ENCODE data around the gene ZFP69B. TPM values are rescaled to one million over a fixed set of nuclear protein-coding genes. Genes with fewer than 3 reads are reported as not detected.
A peak's percentile ranks its signal among the peaks of the same experiment; 100 is the strongest.

The ZFP69B gene
- total RNA-seq, 2 experiments from 2014 or later: 5.2 to 6.3 TPM

GRCh38 chr1:40508375-40509341 lies 58.4 kb downstream of the ZFP69B start, which contains the start of gene EXO5:
Gene EXO5 (plus strand): TSS chr1:40508767. CDS start chr1:40514545, 5,778 bp downstream.
- peaks cover 57% of the 10 kb centered on the region for H3K36me3 Mint-ChIP-seq

More at GRCh38 chr1:40508375-40509341, 58.4 kb downstream of the ZFP69B start, which contains the start of gene EXO5:
- ATAC-seq (ENCODE audit: low read depth) (peak; percentile 98), DNase-seq (peak; percentile 91)
- H3K27ac Mint-ChIP-seq: peak within 1 kb of the TSS; percentile 86
- peaks cover 10% of the 10 kb centered on the region for H3K4me1 Mint-ChIP-seq
- POLR2A ChIA-PET: interaction anchor here (0.6 to 2.0 kb wide), 13 partner anchors 10 to 471 kb away, joined by 3 to 20 read pairs (median 4); partner anchors contain the start of genes CTPS1, SMAP2, ZFP69 and ZFP69B
- peaks cover 22% of the 10 kb centered on the region for H3K9me3 Mint-ChIP-seq
- no peaks in the 10 kb centered on the region for H3K27me3 Mint-ChIP-seq
- peak within 1 kb of the TSS; percentile 95 for H3K4me3 Mint-ChIP-seq

Other genes starting within 250 kb of the ZFP69B start
- gene TMCO2, start 202.5 kb upstream of the ZFP69B start, total RNA-seq: not detected
- 10 to 100 TPM; 20.6 to 21.2 TPM for gene ZMPSTE24, start 192.2 kb upstream of the ZFP69B start, total RNA-seq
- gene COL9A2, start 133.2 kb upstream of the ZFP69B start, total RNA-seq: 1 to 10 TPM; 6.0 to 7.2 TPM
- 100 to 1,000 TPM; 133 to 138 TPM for gene SMAP2, start 76.7 kb upstream of the ZFP69B start, total RNA-seq
- gene ZFP69, start 26.8 kb downstream of the ZFP69B start, total RNA-seq: 1 to 10 TPM; 2.3 to 2.9 TPM
- gene EXO5, start 58.3 kb downstream of the ZFP69B start, total RNA-seq: 10 to 100 TPM; 14.6 to 19.4 TPM
- gene ZNF684, start 81.2 kb downstream of the ZFP69B start, total RNA-seq: 1 to 10 TPM; 7.1 to 7.2 TPM
- gene RIMS3, start 215.2 kb downstream of the ZFP69B start, total RNA-seq: 1 to 10 TPM; 6.9 TPM
- 10 to 100 TPM; 65.0 to 66.6 TPM for gene NFYC, start 241.2 kb downstream of the ZFP69B start, total RNA-seq